Right renal cortex interstitium (tissue), 3 donors: ENCODE results near the gene DIPK2B. TPM values are rescaled to one million over a fixed set of nuclear protein-coding genes. Genes with fewer than 3 reads are reported as not detected.

Experiments
- DNase-seq, 3 donors: peaks; one replicate each; pipeline ENCODE4 v3.0.0-alpha.2; 2013; ENCODE audit warnings: low read depth in 3 of 3, low spot score in 2 of 3
- polyA plus RNA-seq, 3 donors: library from polyadenylated mRNA; unstranded; fragments of 120-200 nt; gene quantifications; one replicate each; pipeline ENCODE4 v1.2.1, GENCODE V29; 2013; ENCODE audit not compliant: insufficient read length in 3 of 3

DIPK2B gene, protein sequence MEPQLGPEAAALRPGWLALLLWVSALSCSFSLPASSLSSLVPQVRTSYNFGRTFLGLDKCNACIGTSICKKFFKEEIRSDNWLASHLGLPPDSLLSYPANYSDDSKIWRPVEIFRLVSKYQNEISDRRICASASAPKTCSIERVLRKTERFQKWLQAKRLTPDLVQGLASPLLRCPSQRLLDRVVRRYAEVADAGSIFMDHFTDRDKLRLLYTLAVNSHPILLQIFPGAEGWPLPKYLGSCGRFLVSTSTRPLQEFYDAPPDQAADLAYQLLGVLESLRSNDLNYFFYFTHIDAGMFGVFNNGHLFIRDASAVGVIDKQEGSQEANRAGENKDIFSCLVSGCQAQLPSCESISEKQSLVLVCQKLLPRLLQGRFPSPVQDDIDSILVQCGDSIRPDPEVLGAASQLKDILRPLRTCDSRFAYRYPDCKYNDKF
- 1 to 10 TPM; 7.9 to 8.7 (median 8.2) TPM for polyA plus RNA-seq

DNA sequence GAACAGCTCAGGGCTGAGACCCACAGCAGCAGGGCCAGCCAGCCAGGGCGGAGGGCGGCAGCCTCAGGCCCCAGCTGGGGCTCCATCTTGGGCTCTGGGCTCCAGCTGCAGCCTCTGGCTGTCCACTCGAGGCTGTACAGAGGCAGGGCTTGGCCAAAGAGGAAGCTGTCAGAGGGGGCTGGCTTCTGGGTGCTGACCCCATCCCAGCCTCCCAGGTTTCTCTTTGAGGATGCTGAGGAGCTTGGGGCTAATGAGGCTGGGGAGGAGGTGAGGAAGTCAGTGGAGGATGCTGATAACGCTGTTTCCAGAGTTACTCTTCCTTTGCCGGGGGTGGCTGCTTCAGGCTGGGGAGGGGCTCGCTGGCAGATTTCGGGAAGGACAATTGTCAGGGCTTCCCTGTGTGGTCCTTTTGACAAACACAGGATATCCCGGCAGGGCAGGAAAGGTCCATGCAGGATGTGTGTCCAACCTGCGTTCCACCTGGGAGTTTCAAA is at the start of gene DIPK2B:
Gene DIPK2B, minus strand, starts transcription at position 136 of the 494 bp plus-strand sequence. Its CDS starts 50 bp downstream, at position 86.
- DNase-seq: no peak

DNA sequence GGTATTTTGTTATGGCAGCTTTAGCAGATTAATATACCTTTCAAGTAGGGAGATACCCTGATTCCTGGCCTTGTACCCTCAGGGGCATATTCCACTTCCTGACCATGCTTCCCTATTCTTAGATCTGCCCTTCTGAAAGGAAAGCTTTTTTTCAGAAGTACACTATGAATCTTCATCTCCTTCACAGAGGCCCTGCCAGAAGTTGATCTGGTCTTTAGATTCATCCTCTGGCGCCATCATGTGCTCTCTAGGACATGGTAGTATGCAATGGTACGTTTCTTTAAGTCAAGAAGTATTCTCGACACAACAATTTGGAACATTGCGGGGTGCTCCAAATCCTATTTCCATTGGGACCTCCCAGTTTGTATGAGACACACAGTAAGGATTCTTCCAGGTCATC is 39.6 kb upstream of the DIPK2B start:
- DNase-seq: no peak

DNA sequence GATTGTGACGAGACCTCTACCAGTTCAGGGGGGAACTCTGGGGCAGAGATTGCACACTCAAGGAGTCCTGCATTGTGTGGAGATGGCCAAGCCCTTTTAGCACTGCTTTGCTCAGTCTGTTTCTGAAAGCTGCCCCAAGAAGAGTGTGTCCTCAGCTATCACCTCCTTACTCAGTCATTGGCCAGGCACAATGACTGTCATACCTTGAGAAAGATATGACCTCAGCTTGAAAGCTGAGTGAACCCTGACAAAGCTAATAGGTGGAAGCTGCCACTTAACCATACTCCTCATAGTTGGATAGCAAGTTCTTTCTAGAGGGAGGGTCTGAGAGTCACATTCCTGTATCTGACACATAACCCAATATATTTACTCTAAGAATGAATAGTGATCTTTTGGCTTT is 37.8 kb upstream of the DIPK2B start:
- no peak for DNase-seq

DNA sequence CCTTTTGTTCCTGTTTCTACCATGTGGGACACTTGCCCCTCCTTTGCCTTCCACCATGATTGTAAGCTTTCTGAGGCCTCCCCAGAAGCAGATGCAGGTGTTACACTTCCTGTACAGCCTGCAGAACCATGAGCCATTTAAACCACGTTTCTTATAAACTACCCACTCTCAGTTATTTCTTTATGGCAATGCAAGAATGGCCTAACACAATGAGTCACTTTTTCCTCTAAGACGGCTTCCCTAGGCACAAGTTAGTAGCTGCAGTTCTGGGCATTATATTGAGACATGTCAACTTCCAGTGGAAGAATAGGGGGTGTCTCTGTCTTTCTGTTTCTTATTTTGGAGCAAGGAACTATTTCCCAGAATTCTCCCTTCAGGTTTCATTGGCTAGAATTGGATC is 32.9 kb upstream of the DIPK2B start:
- no peak for DNase-seq

DNA sequence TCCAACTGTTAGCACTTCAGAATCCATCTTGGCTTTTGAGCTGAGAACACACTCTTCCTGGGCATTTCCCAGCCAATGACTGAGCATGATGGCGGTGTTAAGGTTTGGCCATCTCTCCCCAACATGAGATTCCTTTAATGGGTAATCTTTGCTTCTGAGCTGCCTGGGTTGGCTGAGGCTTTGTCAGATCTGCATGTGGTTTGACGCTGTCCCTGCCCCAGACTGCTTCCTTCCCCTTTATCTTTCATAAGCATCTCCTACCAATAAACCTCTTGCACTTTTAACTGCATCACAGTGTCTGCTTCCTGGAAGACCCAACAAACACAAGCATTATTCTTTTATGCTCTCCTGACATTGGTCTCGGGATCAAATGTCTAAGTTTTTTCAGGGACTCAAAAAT is 31.5 kb upstream of the DIPK2B start:
- no peak for DNase-seq

DNA sequence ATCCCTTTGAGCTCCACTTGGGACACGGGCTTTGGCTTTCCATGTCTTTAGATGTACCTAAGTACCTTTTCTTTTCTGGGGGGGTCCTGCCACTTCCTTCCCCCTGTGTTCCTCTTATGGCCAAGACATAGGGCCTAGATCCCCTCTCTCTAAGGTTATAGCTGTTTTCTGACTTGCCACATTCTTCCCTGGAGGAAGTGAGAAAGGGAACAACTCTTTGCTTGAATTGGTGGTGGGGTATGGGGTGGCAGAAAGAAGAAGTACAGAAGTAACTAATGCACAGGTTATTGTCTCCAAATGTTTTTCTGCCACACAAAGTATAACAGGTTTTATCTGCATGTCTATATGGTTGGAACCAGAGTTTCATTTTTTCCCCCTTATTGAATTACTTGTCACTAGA is 29.7 kb upstream of the DIPK2B start:
- DNase-seq: no peak

DNA sequence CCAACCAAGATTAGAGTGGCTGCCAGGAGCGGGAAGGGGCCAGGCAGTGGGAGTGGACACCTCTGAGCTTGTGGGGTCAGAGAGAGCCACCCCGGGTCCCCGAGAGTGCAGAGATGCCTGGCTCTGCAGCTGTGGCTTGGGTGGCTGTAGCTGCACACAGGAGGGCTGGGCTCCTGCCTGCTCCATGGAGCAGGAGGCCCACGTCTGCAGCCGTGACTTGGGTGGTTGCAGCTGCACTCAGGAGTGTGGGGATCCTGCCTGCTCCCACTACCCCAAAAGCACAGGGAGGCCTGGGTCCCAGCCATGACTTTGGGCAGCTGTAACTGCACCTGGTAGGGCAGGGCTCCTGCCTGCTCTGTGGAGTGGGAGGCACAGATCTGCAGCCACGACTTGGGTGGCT is 28.7 kb upstream of the DIPK2B start:
- DNase-seq: no peak

DNA sequence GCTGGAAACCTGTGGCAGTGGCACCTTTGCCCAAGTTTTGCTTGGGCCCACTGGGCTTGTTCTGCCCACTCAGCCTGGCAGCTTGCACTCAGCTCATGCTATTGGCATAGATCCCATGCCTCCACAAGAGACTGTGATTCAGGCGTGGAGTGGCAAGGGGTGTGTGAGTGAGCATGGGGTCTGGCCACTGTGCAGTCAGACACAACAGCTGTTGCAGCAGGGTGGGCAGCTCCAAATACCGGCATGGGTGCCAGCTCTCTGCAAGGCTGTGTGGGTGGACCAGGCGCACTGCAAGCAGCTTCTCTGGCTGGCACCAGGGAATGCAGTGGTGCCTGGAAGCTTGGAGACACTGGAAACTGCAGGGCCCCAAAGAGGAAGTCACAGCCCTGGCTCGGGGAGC is 27.4 kb upstream of the DIPK2B start:
- no peak for DNase-seq

DNA sequence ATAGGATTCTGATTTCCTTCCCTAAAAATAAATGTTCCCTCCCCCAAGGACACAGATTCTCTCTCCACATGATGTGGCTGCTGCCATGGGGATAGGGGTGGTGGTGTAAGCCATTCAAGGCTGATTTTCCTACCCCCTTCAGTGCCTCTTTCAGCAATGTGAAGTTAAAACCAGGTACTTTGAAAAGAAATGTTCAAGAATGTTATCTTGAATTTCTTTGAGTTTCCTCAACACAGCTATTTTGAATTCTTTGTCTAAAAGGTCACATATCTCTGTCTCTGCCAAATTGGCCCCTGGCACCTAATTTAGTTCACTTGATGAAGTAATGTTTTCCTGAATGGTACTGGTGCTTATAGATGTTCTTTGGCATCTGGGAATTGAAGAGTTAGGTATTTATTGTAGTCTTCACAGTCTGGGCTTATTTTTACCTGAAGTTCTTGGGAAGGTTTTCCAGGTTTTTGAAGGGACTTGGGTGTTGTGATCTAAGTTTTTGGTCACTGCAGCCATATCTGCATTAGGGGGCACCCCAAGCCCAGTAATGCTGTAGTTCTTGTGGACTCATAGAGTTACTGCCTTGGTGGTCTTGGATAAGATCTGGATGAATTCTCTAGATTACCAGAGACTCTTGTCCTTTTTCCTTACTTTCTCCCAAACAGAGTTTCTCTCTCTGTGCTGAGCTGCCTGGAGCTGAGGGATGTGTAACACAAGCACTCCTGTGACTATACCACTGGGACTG is 7.6 kb upstream of the DIPK2B start:
- no peak for DNase-seq

DNA sequence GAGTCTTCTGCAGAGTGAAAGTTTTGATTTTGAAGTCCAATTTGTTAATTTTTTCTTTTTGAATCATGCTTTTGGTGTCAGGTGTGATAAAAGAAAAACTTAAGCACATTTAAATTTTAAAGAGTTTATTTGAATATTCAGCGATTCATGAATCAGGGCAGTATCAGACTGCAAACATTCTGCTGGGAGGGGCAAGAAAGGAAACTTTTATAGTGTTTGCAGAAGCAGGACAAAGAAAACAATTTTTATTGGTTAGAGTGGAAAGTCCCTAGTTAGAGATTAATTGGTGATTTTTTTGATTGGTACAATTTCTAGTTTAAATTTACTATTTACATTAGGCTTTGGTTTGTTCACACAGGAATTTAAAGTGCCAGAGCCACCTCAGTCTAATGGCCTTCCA is 1.5 kb upstream of the DIPK2B start:
- DNase-seq: no peak

DNA sequence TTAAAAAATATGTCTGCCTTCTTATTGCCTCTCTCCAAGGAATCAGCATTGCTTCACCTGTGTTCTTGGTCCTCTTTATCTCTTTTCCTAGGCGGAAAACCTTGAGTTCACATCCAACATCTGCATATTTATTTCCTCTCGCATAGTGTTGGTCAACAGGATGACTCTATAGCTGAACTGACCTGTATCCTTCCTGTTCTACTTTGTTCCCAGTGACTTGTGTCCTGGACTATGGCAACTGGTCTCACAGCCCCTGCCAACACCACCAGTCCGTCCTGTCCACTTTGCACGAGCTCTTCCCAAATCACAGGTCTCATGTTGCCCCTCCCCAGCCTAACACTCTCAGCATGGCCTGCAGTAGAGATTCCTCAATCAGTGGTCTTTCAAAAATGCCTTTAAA is 2.0 kb downstream of the DIPK2B start:
- no peak for DNase-seq

DNA sequence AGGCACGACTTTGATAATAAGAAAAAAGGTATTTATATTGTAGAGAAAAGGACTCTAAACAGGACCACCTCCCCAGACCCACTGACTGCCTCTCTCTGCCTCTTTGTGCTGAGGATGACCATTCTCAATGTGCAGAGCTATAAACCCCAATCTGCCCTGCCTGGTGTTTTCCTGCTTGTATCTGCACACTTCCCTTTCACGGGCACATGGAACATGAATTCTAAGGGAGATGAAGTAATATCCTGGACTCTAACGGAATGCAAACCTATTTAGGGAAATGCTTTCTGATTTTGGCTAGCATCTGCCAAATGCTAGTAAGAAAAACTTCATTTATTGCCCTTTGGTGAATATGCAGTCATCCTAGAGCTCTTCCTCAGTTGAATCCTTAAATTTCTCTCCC is 2.4 kb downstream of the DIPK2B start:
- no peak for DNase-seq

DNA sequence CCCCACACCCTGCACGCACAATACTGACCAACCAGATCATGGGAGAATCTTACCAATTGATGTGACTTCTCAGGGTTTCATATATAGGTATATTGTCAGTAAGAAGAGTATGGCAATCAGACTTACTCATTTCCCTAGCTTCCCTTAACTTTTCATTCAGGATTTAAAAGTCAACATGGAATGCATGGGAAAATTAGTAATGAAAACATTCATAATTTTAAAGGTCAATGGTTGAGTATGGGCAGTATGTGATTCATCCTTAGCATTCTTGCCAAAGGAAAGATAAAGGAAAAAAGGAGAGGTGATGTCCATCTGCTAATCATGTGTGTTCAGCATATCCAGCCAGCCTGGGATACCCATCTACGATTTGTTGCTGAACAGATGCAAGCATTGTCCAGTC is 4.0 kb downstream of the DIPK2B start:
- DNase-seq: no peak

DNA sequence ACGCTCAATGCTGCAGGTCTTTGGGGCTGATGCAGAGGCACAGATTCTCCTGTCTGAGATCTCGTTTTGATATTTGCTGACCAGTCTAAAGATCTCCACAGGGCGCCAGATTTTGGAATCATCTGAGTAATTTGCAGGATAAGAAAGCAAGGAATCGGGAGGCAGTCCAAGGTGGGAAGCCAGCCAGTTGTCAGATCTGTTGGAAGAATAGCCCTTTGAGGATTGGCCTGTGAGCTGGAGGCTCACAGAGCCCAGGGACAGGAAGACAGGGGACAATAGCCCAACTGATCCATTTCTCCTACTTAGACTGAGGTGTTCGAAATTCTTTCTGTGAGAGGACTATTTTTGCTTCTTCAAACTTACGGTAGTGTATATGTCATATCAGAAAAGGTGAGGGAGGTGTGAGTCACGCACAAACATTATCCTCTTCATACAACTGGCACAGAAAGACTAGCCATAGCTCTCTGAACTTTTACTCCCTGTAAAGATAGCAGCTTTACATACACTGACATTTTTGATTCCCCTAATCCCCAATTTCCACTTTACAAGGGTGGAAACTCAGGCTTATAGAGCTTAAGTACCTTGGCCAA is 8.8 kb downstream of the DIPK2B start:
- DNase-seq: no peak

DNA sequence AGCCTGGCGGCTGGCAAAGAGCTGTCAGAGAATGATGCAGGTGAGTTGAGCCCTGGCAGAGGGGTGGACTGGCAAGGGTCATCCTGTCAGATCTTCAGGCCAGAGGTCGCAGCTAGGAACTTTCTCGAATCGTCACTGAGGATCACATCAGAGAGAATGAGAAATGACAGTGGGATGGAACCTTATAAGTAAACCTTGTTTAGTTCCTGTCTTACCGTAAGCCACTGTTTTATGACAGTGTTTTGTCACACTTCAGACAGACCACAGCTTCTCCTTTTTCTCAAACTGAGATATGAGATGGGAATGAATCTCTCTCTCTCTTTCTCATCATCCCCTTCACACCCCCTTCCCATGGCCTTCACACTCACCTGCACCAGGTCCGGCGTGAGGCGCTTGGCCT is 9.3 kb downstream of the DIPK2B start:
- no peak for DNase-seq

DNA sequence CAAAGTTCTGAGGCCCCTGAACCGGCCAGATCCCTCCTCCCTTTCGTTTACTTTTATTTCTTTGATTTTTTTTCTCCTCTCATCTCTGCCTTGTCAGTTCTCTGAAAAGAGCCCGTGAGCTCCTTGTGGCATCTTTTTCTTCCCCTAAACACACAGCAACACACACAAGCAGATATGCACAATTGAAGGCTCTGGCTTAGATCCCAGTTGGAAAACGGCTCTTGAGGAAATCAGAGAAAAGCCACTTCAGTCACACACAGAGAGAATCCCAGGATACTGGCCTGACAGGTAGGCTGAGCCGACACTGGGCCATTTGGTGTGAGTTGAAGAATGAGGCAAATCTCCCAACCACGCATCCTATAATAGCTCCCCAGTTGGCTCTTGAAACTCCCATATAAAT is 12.9 kb downstream of the DIPK2B start:
- no peak for DNase-seq

DNA sequence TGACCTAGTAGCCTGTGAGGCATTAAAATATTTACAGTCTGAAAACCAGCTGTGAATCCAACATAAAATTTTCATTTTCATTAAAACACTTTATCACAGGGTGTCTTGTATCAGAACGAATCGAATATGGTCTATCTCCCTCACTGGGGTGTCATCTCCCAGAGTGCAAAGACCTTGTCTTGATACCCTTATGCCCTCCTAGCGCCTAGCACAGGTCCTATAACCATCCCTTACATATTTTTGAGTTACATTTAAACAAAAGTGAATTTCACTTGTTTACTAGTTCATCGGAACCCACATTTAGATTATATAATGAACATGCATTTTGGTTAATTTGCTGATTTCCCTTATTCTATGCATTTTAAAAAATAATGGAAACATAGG is 14.0 kb downstream of the DIPK2B start:
- no peak for DNase-seq

DNA sequence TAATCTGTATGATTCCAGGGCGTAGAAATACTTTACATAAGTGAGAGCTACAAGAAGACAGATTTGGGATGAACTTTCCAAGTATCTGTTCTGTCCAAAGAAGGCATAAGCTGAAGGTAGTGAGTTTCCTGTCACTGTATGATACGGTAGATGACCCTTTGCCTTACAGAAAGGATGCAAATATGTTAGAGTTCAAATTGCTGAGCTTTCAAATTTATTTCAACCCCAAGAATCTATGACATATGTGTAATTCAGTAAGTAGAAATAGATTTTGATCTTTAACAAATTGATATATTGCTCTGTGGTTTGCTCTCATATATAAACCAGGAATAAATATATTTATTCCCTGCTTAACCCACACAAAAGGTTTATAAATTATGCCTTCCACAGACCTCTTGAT is 16.5 kb downstream of the DIPK2B start:
- no peak for DNase-seq

DNA sequence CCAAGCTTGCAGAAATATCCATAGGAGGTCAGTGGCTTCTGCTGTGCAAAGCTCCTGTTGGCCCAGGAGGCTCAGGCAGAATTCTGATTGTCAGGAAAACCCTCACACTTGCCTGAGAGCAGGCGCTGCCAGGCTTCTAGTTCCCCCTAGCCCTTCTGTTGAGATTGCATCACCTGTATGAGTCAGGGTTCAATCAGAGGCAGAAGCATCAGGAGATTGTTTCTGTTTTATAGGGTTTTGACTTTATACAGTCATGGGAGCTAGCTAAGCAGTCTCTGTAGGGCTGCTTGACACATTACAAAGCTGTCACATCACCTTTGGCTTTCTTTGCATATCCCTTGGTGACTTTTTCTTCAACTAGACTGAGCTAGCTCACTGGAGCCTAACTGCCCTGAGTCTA is 27.8 kb downstream of the DIPK2B start:
- DNase-seq: no peak

DNA sequence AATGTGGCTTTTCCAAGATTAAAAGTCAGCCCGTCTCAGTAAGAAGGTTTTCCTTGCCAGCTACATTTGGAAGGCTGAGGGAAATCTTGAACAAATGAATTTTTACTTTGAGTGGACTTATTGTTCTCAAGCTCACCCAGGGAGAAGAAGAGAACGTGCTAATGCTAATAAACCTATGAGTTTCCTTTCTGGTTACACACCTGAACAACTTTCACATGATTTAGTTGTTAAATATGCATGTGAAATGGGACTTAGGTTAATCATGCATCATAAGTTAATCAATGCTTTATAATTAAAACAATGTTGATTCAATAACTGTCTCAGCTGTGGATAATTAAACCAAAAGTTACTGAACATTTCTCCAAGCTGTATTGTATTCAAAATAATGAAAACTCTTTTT is 33.9 kb downstream of the DIPK2B start:
- no peak for DNase-seq

DNA sequence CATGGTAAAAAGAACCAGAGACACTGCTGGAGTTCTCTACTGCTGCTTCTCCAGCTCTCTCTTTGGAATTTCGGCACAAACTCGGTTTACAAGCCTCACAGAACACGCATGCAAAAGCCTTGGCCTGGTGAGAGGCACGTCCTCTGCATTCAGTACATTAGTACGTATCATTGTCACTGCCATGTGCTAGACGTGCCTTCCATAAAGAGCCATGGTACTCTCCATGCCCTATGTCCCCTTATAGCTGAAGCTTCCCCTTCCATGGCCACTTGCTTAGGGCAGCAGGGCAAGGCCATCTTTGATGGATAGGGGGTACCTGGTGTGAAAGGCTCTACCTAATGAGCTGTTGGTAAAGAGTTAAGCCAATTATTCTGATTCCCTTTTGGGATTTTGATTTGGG is 35.0 kb downstream of the DIPK2B start:
- no peak for DNase-seq

DNA sequence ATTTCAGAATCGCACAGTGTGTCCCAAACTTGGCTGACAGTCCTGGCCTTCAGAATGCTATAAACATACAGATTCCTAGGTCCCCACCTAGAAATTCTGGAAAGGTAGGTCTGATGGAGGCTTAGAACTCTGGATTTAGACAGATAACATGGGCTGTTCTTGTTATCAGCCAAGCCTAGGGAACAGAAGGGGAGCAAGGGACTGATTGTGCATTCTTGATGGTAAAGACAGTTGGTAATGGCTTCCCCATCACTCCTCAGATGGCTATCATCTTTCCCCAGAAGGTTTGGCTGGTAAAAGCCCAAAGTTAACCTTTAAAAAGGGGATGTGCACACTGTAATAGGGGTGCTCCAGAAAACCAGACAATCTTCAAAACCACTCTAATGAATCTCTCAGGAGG is 35.7 kb downstream of the DIPK2B start:
- DNase-seq: no peak
